WTC11 (cell line): ENCODE data around the gene CHTOP.
"Not testable (repeated sequence)": the region's sequence is repeated elsewhere in the genome, so short reads cannot be mapped to it uniquely, and the experiment has no call there.

Source experiments
- CREB1 ChIP-seq: sonication (generic); formaldehyde crosslinking; IDR thresholded peaks from 2 replicates; pipeline ENCODE4 v1.8.0; 2023; ENCODE audit warnings: mild to moderate bottlenecking, missing genetic modification reagents
- FOXJ3 ChIP-seq: sonication (generic); formaldehyde crosslinking; IDR thresholded peaks from 2 replicates; pipeline ENCODE4 v1.9.0; 2021; ENCODE audit warnings: missing genetic modification reagents, mild to moderate bottlenecking, borderline replicate concordance
- FOXK1 ChIP-seq: sonication (generic); formaldehyde crosslinking; IDR thresholded peaks from 2 replicates; pipeline ENCODE4 v1.8.0; 2022; ENCODE audit warnings: mild to moderate bottlenecking, moderate library complexity, missing genetic modification reagents
- IRF2 ChIP-seq: sonication (generic); formaldehyde crosslinking; IDR thresholded peaks from 2 replicates; pipeline ENCODE4 v1.8.0; 2022; ENCODE audit warnings: low read depth, missing genetic modification reagents, borderline replicate concordance
- JUN ChIP-seq: sonication (generic); formaldehyde crosslinking; IDR thresholded peaks from 2 replicates; pipeline ENCODE4 v1.8.0; 2023; ENCODE audit warnings: mild to moderate bottlenecking, missing genetic modification reagents
- NR2C2 ChIP-seq: sonication (generic); formaldehyde crosslinking; IDR thresholded peaks from 2 replicates; pipeline ENCODE4 v1.8.0; 2022; ENCODE audit warnings: mild to moderate bottlenecking, missing genetic modification reagents
- ZNF263 ChIP-seq: sonication (generic); formaldehyde crosslinking; IDR thresholded peaks from 2 replicates; pipeline ENCODE4 v1.8.1; 2022; ENCODE audit warnings: low read depth, mild to moderate bottlenecking, moderate library complexity, missing genetic modification reagents
- TF ChIP-seq, protein P1 (sequence below): fragments of 200-600 bp; IDR thresholded peaks from 2 replicates; pipeline ENCODE4 v1.8.0; 2022; ENCODE audit warnings: antibody characterized with exemption
- TF ChIP-seq, protein P2 (sequence below): sonication (generic); formaldehyde crosslinking; IDR thresholded peaks from 2 replicates; pipeline ENCODE4 v1.8.0; 2022; ENCODE audit warnings: mild to moderate bottlenecking, missing genetic modification reagents
- TF ChIP-seq, protein P3 (sequence below): sonication (generic); formaldehyde crosslinking; IDR thresholded peaks from 2 replicates; pipeline ENCODE4 v1.8.1; 2023; ENCODE audit warnings: mild to moderate bottlenecking, missing genetic modification reagents
- TF ChIP-seq, protein P4 (sequence below): sonication (generic); formaldehyde crosslinking; IDR thresholded peaks from 2 replicates; pipeline ENCODE4 v1.8.1; 2023; ENCODE audit warnings: mild to moderate bottlenecking, missing genetic modification reagents, borderline replicate concordance
- TF ChIP-seq, protein P5 (sequence below): sonication (generic); formaldehyde crosslinking; IDR thresholded peaks from 2 replicates; pipeline ENCODE4 v1.8.0; 2022; ENCODE audit warnings: mild to moderate bottlenecking, missing genetic modification reagents
- TF ChIP-seq, protein P6 (sequence below): sonication (generic); formaldehyde crosslinking; IDR thresholded peaks from 2 replicates; pipeline ENCODE4 v1.8.0; 2022; ENCODE audit warnings: mild to moderate bottlenecking, missing genetic modification reagents

DNA sequence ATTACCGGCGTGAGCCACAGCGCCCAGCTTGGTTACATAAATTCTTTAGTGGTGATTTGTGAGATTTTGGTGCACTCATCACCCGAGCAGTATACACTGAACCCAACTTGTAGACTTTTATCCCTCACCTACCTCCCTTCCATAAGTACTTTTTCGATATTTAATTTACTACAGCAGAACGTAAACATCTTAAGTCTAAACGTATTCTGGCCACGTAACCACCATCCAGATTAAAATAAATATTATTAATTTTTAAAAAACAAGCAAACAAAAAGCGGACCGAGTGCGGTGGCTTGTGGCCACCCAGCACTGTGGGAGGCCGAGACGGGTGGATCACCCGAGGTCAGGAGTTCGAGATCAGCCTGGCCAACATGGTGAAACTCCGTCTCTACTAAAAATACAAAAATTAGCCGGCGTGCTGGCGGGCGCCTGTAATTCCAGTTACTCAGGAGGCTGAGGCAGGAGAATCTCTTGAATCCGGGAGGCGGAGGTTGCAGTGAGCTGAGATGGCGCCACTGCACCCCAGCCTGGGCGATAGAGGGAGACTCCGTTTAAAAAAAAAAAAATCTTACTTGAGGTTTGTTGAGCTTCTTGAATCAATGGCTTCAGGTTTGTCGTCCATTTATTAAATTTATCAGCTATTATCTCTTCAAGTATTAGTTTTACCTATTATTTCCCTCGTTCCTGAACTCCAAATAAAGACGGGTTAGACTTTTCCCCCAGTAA lies 37.9 kb downstream of the CHTOP start:
- TF ChIP-seq, protein P1, sequence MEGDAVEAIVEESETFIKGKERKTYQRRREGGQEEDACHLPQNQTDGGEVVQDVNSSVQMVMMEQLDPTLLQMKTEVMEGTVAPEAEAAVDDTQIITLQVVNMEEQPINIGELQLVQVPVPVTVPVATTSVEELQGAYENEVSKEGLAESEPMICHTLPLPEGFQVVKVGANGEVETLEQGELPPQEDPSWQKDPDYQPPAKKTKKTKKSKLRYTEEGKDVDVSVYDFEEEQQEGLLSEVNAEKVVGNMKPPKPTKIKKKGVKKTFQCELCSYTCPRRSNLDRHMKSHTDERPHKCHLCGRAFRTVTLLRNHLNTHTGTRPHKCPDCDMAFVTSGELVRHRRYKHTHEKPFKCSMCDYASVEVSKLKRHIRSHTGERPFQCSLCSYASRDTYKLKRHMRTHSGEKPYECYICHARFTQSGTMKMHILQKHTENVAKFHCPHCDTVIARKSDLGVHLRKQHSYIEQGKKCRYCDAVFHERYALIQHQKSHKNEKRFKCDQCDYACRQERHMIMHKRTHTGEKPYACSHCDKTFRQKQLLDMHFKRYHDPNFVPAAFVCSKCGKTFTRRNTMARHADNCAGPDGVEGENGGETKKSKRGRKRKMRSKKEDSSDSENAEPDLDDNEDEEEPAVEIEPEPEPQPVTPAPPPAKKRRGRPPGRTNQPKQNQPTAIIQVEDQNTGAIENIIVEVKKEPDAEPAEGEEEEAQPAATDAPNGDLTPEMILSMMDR, result not testable (repeated sequence)
- TF ChIP-seq, protein P2, sequence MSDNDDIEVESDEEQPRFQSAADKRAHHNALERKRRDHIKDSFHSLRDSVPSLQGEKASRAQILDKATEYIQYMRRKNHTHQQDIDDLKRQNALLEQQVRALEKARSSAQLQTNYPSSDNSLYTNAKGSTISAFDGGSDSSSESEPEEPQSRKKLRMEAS (CRISPR knock-in tag), result not testable (repeated sequence)
- not testable (repeated sequence) for TF ChIP-seq FOXJ3 (CRISPR knock-in tag); IRF2; JUN; FOXK1 (CRISPR knock-in tag); CREB1 (CRISPR knock-in tag); NR2C2 (CRISPR knock-in tag); ZNF263 (CRISPR knock-in tag)
- TF ChIP-seq, protein P3, sequence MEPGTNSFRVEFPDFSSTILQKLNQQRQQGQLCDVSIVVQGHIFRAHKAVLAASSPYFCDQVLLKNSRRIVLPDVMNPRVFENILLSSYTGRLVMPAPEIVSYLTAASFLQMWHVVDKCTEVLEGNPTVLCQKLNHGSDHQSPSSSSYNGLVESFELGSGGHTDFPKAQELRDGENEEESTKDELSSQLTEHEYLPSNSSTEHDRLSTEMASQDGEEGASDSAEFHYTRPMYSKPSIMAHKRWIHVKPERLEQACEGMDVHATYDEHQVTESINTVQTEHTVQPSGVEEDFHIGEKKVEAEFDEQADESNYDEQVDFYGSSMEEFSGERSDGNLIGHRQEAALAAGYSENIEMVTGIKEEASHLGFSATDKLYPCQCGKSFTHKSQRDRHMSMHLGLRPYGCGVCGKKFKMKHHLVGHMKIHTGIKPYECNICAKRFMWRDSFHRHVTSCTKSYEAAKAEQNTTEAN (CRISPR knock-in tag), result not testable (repeated sequence)
- TF ChIP-seq, protein P4, sequence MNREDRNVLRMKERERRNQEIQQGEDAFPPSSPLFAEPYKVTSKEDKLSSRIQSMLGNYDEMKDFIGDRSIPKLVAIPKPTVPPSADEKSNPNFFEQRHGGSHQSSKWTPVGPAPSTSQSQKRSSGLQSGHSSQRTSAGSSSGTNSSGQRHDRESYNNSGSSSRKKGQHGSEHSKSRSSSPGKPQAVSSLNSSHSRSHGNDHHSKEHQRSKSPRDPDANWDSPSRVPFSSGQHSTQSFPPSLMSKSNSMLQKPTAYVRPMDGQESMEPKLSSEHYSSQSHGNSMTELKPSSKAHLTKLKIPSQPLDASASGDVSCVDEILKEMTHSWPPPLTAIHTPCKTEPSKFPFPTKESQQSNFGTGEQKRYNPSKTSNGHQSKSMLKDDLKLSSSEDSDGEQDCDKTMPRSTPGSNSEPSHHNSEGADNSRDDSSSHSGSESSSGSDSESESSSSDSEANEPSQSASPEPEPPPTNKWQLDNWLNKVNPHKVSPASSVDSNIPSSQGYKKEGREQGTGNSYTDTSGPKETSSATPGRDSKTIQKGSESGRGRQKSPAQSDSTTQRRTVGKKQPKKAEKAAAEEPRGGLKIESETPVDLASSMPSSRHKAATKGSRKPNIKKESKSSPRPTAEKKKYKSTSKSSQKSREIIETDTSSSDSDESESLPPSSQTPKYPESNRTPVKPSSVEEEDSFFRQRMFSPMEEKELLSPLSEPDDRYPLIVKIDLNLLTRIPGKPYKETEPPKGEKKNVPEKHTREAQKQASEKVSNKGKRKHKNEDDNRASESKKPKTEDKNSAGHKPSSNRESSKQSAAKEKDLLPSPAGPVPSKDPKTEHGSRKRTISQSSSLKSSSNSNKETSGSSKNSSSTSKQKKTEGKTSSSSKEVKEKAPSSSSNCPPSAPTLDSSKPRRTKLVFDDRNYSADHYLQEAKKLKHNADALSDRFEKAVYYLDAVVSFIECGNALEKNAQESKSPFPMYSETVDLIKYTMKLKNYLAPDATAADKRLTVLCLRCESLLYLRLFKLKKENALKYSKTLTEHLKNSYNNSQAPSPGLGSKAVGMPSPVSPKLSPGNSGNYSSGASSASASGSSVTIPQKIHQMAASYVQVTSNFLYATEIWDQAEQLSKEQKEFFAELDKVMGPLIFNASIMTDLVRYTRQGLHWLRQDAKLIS, result not testable (repeated sequence)
- TF ChIP-seq, protein P5, sequence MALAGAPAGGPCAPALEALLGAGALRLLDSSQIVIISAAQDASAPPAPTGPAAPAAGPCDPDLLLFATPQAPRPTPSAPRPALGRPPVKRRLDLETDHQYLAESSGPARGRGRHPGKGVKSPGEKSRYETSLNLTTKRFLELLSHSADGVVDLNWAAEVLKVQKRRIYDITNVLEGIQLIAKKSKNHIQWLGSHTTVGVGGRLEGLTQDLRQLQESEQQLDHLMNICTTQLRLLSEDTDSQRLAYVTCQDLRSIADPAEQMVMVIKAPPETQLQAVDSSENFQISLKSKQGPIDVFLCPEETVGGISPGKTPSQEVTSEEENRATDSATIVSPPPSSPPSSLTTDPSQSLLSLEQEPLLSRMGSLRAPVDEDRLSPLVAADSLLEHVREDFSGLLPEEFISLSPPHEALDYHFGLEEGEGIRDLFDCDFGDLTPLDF (CRISPR knock-in tag), result not testable (repeated sequence)
- TF ChIP-seq, protein P6, sequence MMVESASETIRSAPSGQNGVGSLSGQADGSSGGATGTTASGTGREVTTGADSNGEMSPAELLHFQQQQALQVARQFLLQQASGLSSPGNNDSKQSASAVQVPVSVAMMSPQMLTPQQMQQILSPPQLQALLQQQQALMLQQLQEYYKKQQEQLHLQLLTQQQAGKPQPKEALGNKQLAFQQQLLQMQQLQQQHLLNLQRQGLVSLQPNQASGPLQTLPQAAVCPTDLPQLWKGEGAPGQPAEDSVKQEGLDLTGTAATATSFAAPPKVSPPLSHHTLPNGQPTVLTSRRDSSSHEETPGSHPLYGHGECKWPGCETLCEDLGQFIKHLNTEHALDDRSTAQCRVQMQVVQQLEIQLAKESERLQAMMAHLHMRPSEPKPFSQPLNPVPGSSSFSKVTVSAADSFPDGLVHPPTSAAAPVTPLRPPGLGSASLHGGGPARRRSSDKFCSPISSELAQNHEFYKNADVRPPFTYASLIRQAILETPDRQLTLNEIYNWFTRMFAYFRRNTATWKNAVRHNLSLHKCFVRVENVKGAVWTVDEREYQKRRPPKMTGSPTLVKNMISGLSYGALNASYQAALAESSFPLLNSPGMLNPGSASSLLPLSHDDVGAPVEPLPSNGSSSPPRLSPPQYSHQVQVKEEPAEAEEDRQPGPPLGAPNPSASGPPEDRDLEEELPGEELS, result not testable (repeated sequence)
